Smooth muscle cell (in vitro differentiated cells): ENCODE data around the gene IRGC. TPM values are rescaled to one million over a fixed set of nuclear protein-coding genes. Genes with fewer than 3 reads are reported as not detected.

ENCODE experiments used
- DNase-seq: peaks from one replicate; lab custom pipeline; 2025; ENCODE audit not compliant: unreplicated experiment; lab: John Stamatoyannopoulos, UW
- H2AFZ ChIP-seq: fragments of 200-600 bp; sonication (generic); 2 replicates; pipeline ENCODE4 v1.6.0; 2016; ENCODE audit warnings: antibody characterized with exemption, low read depth, mild to moderate bottlenecking
- H3F3A ChIP-seq: fragments of 200-600 bp; sonication (generic); 2 replicates; pipeline ENCODE4 v1.6.0; 2017; ENCODE audit warnings: antibody characterized with exemption, low read depth
- H3K27ac ChIP-seq: fragments of 200-600 bp; sonication (generic); 2 replicates; pipeline ENCODE4 v1.5.1; 2016; ENCODE audit warnings: low read depth, mild to moderate bottlenecking
- H3K27me3 ChIP-seq: fragments of 200-600 bp; sonication (generic); 2 replicates; pipeline ENCODE4 v1.6.1; 2016; ENCODE audit warnings: low read depth, mild to moderate bottlenecking
- H3K36me3 ChIP-seq: fragments of 200-600 bp; sonication (generic); 2 replicates; pipeline ENCODE4 v1.5.1; 2016; ENCODE audit warnings: low read depth
- H3K4me1 ChIP-seq: fragments of 200-600 bp; sonication (generic); 2 replicates; pipeline ENCODE4 v1.5.1; 2016; ENCODE audit warnings: low read depth
- H3K4me2 ChIP-seq: fragments of 200-600 bp; sonication (generic); 2 replicates; pipeline ENCODE4 v1.6.0; 2016; ENCODE audit warnings: mild to moderate bottlenecking
- H3K4me3 ChIP-seq: fragments of 200-600 bp; sonication (generic); 2 replicates; pipeline ENCODE4 v1.5.1; 2016; ENCODE audit warnings: mild to moderate bottlenecking
- H3K79me2 ChIP-seq: fragments of 200-600 bp; sonication (generic); 2 replicates; pipeline ENCODE4 v1.6.0; 2016; ENCODE audit warnings: low read depth, mild to moderate bottlenecking
- H3K9ac ChIP-seq: fragments of 200-600 bp; sonication (generic); 2 replicates; pipeline ENCODE4 v1.6.0; 2016; ENCODE audit warnings: low read depth
- H3K9me3 ChIP-seq: fragments of 200-600 bp; sonication (generic); replicated peaks from 2 replicates; pipeline ENCODE4 v1.5.1; 2016; ENCODE audit warnings: low read depth
- H4K20me1 ChIP-seq: fragments of 200-600 bp; sonication (generic); 2 replicates; pipeline ENCODE4 v1.6.0; 2016; ENCODE audit warnings: low read depth
- WGBS: methylation state at CpG from one replicate; pipeline ENCODE4 v1.1.7; 2016; ENCODE audit warnings: low lambda C conversion rate; 5-methylcytosine and 5-hydroxymethylcytosine counted together
- polyA plus RNA-seq: library from polyadenylated mRNA; unstranded; fragments of >200 nt; fragmentation: Nextera tagmentation; extraction: Ambion mirVana; gene quantifications from 2 replicates; pipeline ENCODE4 v1.2.1, GENCODE V29; 2016
- total RNA-seq: library from RNA; depleted of rRNA; stranded (reverse); fragments of >200 nt; gene quantifications from 2 replicates; pipeline ENCODE4 v1.2.3, GENCODE V29; 2014
- TF ChIP-seq, protein P1 (sequence below): fragments of 200-600 bp; sonication (generic); IDR thresholded peaks from 2 replicates; pipeline ENCODE4 v1.5.1; 2017; ENCODE audit warnings: borderline replicate concordance, mild to moderate bottlenecking, antibody characterized with exemption; ENCODE audit not compliant: insufficient read depth, poor library complexity, severe bottlenecking

The IRGC gene
- total and polyA plus RNA-seq, 2 experiments from 2014 or later = not detected

DNA sequence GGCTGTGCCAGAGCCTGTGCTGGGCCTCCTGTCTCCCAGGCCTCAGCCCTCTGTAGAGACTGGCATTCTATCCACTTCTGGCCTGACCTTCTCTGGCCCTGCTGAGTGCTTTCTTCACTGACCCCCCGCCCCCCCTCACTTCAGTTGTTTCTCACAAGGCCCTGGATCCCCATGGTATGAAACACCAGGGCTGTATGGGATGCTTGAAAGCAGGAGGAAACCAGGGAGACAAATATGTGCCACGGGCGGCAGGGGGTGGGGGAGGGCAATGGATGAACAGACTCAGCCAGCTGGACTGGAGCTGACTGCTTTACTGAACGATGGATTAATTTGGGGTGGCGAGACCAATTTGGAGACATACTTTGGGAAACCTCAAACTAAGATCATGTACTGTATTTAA lies 14.0 kb downstream of the IRGC start:
- Histone ChIP-seq H3K4me3 (no peak overlapping the region), H3F3A (no peaks in the 10 kb centered on the region), H3K9ac (no peak overlapping the region), H2AFZ (no peak overlapping the region), H3K9me3 (no peaks in the 10 kb centered on the region), H3K27ac (no peak overlapping the region), H3K4me1 (no peaks in the 10 kb centered on the region), H4K20me1 (no peaks in the 10 kb centered on the region), H3K4me2 (no peak overlapping the region), H3K27me3 (no peaks in the 10 kb centered on the region), H3K79me2 (no peaks in the 10 kb centered on the region), H3K36me3 (no peaks in the 10 kb centered on the region)
- WGBS = 95% methylated on average over 5 of the region's 5 CpGs
- TF ChIP-seq, protein P1, sequence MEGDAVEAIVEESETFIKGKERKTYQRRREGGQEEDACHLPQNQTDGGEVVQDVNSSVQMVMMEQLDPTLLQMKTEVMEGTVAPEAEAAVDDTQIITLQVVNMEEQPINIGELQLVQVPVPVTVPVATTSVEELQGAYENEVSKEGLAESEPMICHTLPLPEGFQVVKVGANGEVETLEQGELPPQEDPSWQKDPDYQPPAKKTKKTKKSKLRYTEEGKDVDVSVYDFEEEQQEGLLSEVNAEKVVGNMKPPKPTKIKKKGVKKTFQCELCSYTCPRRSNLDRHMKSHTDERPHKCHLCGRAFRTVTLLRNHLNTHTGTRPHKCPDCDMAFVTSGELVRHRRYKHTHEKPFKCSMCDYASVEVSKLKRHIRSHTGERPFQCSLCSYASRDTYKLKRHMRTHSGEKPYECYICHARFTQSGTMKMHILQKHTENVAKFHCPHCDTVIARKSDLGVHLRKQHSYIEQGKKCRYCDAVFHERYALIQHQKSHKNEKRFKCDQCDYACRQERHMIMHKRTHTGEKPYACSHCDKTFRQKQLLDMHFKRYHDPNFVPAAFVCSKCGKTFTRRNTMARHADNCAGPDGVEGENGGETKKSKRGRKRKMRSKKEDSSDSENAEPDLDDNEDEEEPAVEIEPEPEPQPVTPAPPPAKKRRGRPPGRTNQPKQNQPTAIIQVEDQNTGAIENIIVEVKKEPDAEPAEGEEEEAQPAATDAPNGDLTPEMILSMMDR = no peak
- DNase-seq = no peak

DNA sequence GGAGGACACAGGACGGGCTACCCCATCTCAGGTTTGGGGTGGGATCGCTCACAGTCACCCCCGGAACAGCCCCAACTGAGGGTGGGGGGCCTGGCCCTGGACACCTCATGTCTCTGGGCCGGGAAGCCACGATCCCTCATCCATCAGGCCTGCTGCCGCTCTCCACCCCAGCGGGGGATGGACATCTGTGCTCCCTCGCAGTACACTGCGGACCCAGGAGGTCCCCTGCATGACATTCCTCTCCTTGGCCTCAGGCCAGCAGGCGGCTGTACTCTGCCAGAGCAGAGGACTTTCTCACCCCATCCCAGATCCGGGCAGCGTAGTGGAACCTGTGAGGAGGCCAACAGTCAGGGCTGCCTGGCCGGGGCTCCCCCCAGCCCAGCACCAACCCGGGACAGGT lies 15.5 kb downstream of the IRGC start:
- H3K79me2 ChIP-seq = no peaks in the 10 kb centered on the region
- WGBS = 96% methylated on average over 14 of the region's 14 CpGs
- no peak overlapping the region for H3K9ac ChIP-seq

GRCh38 chr19:43731846-43732245 lies 16.0 kb downstream of the IRGC start:
- Histone ChIP-seq H4K20me1 (no peaks in the 10 kb centered on the region), H3K4me2 (no peak overlapping the region), H3K9me3 (no peaks in the 10 kb centered on the region), H3K27ac (no peak overlapping the region), H2AFZ (no peak overlapping the region), H3K4me1 (no peaks in the 10 kb centered on the region), H3K79me2 (no peaks in the 10 kb centered on the region), H3K9ac (no peak overlapping the region), H3K27me3 (no peaks in the 10 kb centered on the region), H3K4me3 (no peak overlapping the region), H3K36me3 (no peaks in the 10 kb centered on the region), H3F3A (no peaks in the 10 kb centered on the region)
- 92% methylated on average over 1 of the region's 1 CpG for WGBS
- DNase-seq = no peak
- TF ChIP-seq, protein P1 = no peak

More for the DNA sequence above, 15.5 kb downstream of the IRGC start:
- Histone ChIP-seq H3K4me3 (no peak overlapping the region), H4K20me1 (no peaks in the 10 kb centered on the region), H3K27me3 (no peaks in the 10 kb centered on the region), H2AFZ (no peak overlapping the region), H3K9me3 (no peaks in the 10 kb centered on the region), H3F3A (no peaks in the 10 kb centered on the region), H3K27ac (no peak overlapping the region), H3K4me1 (no peaks in the 10 kb centered on the region), H3K4me2 (no peak overlapping the region), H3K36me3 (no peaks in the 10 kb centered on the region)
- TF ChIP-seq, protein P1 = no peak
- no peak for DNase-seq

DNA sequence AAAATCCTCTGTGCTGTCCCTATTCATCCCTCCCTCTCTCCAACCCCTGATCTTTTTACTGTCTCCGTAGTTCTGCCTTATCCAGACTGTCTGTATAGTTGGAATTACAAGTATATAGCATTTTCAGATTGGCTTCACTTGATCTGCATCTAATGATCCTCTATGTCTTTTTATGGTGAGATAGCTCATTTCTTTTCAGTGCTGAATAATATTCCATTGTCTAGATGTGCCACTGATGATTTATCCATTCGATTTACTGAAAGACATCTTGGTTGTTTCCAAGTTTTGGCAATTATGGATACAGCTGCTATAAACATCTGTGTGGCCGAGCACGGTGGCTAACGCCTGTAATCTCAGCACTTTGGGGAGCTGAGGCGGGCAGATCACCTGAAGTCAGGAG lies 19.1 kb downstream of the IRGC start:
- no peaks in the 10 kb centered on the region for H3K9me3 ChIP-seq
- H3K4me1 ChIP-seq = no peaks in the 10 kb centered on the region
- H4K20me1 ChIP-seq = no peaks in the 10 kb centered on the region
- TF ChIP-seq, protein P1 = no peak
- no peaks in the 10 kb centered on the region for H3K36me3 ChIP-seq
- H3K9ac ChIP-seq = no peak overlapping the region
- no peak overlapping the region for H3K4me2 ChIP-seq
- WGBS = 96% methylated on average over 6 of the region's 6 CpGs
- no peak overlapping the region for H2AFZ ChIP-seq
- H3K27ac ChIP-seq = no peak overlapping the region
- no peak overlapping the region for H3K4me3 ChIP-seq
- DNase-seq = no peak
- no peaks in the 10 kb centered on the region for H3F3A ChIP-seq
- H3K27me3 ChIP-seq = no peaks in the 10 kb centered on the region
- no peaks in the 10 kb centered on the region for H3K79me2 ChIP-seq
